GM19023 (cell line): Measurements from ENCODE around the gene CMTM4.
A peak's percentile ranks its signal among the peaks of the same experiment; 100 is the strongest.
"Not testable (repeated sequence)": the region's sequence is repeated elsewhere in the genome, so short reads cannot be mapped to it uniquely, and the experiment has no call there.

Source experiments
- ATAC-seq: cut with Tn5 transposase; IDR thresholded peaks from one replicate; pipeline ENCODE4 v1.9.1; 2021; ENCODE audit warnings: mild to moderate bottlenecking, moderate library complexity; ENCODE audit not compliant: unreplicated experiment

CMTM4 gene

DNA sequence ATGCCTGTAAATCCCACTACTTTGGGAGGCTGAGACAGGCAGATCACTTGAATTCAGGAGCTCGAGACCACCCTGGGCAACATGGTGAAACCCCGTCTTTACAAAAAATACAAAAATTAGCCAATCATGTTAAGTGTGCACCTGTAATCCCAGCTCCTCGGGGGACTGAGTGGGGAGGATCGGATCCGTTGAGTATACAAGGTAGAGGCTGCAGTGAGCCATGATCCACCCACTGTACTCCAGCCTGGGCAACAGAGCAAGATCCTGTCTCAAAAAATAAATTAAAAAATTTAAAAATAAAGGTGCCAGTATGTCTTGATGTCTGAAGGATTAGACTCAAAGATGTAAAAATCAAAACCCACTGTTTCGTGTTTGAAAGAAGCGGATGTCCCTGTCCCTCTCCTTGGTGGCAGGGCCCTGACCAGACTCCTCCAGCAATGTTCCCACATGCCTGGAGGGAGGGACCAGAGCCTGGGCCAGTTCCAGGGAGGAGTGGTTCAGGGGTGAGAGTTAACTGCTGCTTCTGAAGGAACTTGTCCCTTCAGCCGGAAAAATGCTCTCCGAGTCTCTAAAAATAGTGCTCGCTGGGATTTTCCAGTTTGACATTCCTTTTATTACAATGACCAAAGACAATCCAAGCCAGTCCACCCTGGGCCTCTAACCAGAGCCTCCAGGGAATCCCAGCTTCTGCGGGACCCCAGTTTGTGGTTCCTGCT is 9.4 kb upstream of the CMTM4 start:
- ATAC-seq: no peak

DNA sequence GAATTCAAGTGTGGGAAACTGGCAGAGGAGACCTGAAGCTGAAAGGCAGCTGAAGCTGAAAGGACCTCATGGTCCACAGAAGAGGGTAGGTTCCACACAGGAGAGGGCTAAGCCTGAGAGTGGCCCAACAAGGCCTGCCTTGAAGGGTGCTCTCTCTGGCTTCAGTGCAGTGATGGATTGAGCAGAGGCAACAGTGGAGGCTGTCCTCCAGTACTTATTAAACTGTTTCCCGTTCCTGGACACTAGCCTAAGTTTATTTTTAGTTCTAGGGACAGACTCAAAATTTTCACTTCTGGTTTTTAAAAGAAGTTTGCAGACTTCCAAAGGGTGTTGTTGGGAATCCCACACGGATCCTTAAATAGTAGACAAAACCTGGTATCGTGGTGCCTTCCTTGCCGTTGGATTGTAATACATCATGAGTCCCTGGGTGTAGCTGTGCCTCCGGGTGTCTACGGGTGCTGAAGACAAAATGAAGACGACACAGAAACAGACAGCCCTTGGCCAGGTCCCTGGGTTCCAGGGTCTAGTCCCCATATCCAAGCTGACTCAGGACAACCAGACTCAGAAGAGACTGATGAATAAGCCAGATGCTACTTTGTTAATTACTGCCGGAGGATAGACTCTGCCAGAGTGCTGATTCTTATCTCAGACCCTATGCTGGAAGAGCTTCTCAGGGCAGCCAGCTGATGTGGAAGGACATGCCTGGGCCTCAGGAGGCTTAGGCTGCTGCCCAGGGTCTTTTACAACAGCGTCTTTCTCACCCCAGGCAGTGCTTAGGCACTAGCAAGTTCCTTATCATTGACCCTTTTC is 7.1 kb upstream of the CMTM4 start:
- ATAC-seq: no peak

DNA sequence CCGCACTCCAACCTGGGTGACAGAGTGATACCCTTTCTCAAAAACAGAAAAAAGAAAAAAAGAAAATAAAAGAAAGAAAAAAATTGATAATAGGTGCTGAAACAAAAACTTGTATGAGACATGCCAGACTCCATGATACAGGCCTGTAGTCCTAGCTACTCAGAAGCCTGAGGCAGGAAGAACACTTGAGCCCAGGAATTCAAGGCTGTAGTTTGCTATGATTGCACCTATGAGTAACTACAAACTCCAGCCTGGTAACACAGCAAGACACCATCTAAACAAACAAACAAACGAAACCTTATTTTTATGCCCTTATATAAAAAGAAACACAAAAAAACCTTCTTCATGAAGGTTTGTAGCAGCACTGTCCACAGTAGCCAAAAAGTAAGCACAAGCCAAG is 5.0 kb upstream of the CMTM4 start:
- ATAC-seq: no peak

DNA sequence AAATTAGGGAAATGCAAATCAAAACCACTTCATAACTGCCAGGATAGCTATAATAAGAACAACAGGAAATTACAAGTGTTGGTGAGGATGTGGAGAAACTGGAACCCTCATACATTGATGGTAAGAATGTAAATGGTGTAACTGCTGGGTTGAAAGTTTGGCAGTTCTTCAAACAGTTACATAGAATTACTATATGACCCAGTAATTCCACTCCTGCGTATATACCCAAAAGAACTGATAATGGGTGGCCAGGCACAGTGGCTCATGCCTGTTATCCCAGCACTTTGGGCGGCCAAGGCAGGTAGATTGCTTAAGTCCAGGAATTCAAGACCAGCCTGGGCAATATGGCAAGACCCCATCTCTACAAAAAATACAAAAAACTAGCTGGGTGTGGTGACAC is 4.5 kb upstream of the CMTM4 start:
- no peak for ATAC-seq

DNA sequence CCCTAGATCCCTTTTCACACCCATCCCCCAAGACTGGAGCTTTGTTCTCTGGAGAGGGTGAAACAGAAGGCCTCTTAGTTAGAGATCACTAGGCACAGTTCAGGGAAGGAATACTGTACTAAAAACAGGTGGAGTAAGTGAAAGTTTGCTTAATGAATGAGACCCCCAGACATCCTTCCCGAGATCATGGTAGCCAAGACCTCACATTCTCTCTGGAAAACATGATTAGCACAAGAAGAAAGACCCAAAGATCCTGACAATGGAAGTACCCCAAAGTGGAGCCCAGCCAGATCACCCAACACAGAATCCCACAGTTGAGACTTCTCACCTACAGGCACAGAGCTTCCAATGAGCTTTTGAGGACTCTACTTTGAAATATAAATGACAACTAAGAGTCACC is 3.4 kb upstream of the CMTM4 start:
- ATAC-seq: no peak

DNA sequence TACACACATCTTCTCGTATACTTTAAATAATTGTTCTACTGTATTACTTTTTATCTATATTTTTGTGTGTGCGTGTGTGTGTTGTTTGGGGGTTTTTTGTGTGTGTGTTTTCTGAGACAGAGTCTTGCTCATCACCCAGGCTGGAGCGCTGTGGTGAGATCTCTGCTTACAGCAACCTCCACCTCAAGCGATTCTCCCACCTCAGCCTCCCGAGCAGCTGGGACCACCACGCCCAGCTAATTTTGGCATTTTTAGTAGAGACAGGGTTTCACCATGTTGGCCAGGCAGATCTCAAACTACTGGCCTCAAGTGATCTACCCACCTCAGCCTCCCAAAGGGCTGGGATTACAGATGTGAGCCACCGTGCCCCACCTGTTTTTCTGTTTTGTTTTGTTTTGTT is 1.5 kb upstream of the CMTM4 start:
- no peak for ATAC-seq

DNA sequence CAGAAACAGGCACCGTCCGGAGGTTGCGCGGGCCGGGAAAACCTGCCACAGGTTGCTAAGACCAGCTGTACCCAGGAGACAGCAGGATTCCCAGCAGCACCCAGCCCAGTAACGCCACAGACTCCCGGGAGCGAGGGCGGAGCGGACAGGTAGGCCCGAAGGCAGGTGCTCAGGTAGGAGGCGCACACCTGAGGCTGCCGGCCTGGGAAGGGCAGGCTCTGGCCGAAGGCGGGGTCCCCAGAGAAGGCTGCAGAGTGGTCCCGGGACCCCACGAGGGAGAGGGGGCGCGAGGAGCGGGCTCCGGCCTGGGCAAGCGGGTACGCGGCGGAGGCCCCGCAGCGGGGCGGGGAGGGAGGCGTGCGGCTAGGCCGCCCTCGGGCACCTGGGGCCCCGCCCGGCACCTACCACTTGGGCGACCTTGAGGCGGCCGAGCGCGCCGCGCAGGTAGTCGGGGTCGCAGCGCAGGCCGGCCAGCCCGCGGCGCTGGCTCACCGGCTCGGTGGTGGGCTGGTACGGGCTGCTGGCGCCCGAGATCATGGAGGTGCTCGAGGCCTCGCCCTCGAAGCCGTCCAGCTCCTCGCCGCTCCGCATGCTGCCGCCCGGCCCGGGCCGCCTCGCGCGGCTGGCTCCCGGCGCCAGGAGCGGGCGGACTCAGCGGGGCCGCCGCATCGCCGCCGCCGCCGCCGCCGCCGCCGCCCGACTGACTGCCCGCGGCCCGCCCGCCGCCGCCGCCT is 441 bp downstream of the CMTM4 start:
- peak; percentile 45 for ATAC-seq

DNA sequence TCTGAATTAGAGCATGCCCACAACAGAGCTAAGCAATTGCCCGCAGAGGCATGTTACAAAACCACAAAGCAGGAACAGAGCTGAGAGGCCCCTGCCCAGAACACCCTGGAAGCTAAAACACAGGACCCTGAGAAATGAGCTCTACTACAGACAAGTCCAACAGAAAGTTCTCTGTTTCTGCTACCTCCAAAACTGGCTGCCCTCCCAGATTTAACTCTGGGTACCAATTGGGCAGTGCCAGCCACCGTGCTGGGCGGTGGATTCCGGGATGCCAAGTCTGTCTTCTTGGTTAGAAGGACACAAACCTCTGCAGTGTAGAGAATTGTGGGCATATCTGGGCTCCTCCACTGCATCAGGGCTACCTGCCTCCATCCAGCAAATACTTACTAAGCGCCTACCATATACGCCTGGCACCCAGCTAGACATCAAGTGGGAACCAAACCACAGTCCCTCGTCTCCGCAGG is 1.0 kb downstream of the CMTM4 start:
- no peak for ATAC-seq

DNA sequence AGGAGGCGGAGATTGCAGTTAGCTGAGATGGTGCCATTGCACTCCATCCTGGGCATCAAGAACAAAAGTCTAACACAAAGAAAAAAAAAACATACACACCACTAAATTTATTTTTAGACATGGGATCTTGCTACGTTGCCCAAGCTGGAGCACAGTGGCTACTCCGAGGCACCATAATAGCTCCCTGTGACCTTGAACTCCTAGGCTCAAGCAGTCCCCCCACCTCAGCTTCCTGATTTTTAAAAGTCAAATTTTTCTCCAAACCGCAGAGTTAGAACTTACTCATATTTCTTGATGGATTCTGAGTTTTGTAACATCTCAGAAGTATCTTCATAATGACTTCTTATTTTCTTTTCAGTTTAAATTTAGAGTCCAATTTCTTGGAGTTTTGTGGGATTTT is 3.4 kb downstream of the CMTM4 start:
- ATAC-seq: no peak

DNA sequence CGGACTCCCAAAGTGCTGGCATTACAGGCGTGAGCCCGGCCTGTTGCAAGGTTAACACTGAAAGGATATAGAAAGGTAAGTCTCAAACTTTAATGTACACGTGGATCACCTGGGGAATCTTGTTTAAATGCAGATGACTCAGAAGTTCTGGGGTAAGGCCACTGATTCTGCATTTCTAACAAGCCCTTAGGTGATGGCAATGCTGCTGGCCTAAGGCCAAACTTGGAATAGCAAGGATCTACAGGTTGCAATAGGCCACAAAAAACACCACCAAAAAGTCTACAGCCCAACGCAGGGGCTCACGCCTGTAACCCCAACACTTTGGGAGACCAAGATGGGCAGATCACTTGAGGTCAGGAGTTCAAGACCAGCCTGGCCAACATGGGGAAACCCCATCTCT is 4.2 kb downstream of the CMTM4 start:
- ATAC-seq: no peak

DNA sequence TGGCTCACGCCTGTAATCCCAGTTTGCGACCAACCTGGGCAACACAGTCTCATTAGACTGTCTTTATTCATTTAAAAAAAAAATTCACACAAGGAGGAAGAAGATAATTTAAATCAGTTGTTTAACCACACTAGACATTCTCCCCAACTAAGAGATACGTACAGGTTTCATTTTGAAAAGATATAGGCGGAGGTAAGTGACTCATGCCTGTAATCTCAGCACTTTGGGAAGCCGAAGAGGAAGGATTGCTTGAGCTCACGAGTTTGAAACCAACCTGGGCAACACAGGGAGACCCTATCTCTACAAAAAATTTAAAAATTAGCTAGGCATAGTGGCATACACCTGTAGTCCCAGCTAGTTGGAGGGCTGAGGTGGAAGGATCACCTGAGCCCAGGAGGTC is 5.3 kb downstream of the CMTM4 start:
- no peak for ATAC-seq

DNA sequence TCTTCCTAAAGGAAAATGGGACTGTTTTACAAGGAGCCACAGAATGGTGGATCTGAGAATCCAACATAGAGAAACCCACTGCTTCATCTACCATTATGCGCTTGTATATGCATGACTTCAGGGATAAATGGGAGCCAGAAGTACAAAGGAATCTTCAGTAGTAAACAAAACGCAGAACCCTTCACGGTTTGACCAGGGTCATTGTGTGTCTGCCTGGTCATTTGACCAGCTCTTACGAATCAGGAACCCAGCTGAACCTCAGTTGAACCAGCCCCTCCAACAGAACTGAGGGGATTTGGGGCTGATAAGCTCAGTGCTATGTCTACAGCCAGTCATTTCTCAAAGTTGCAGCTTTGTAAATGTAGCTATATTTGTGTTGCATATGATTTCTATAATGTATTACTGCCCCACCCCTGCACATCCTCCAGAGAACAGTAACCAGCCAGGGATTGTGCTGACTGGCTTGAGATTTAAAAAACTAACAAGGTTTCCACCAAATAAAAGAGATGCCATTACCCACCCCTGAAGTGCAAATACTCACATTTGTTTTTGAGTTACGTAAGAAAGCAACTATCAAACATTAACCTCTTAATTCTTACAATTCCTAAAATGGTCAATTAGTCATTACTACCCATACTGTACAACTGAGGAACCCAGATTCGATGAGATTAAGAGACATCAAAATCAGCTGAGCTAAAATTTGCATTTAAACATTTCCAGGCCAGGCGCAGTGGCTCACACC is 6.3 kb downstream of the CMTM4 start:
- no peak for ATAC-seq

DNA sequence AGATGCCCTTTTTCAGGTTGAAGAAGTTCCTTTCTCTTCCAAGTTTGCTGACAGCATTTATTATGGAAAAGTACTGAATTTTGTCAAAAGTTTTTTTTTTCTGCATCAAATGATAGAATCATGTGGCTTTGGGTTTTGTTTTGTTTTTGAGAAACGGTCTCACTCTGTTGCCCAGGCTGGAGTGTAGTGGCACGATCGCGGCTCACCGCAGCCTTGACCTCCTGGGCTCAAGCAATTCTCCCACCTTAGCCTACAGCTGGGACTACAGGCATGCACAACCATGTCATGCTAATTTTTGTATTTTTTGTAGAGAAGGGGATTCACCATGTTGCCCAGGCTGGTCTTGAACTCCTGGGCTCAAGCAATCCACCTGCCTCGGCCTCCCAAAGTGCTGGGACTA is 7.3 kb downstream of the CMTM4 start:
- ATAC-seq: no peak

DNA sequence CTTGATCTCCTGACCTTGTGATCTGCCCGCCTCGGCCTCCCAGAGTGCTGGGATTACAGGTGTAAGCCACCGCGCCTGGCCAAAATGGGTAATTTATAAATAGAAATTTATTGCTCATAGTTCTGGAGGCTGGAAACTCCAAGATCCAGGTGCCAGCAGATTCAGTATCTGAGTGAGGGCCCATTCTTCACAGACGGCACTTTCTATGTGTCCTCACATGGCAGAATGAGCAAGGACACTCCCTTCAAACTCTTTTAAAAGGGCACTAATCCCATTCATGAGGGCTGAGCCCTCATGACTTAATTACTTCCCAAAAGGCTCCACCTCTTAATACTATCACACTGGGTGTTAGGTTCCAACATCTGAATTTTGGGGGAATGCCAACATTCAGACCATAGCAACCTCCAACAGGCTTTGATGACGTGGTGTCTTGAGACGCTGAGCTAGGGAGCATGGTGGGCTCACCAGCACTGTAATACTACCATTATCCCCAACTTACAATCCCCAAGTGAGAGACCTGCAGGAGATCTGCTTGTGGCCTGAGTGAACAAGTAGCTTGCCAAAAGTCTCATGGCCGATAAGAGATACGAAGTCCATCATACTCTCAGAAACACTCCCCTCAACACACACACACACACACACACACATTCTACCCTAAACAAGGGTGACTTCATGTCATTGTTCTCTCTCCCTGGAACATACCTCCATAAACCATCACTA is 8.5 kb downstream of the CMTM4 start:
- no peak for ATAC-seq

DNA sequence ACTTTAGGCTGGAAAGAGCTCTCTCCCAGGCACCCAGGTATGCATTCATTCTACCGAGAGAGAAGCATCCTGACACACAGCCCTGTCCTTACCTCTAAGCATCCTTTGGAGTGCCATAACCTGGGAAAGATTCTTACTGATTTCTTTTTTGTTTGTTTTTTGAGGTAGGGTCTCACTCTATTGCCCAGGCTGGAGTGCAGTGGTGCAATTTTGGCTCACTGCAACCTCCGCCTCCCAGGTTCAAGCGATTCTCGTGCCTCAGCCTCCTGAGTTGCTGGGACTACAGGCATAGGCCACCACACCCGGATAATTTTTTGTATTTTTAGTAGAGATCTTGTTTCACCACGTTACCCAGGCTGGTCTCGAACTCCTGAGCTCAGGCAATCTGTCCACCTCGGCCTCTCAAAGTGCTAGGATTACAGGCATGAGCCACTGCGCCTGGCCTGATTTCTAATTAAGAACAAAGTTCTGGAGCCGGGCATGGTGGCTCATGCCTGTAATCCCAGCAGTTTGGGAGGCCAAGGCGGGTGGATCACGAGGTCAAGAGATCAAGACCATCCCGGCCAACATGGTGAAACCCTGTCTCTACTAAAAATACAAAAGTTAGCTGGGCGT is 10.9 kb downstream of the CMTM4 start:
- not testable (repeated sequence) for ATAC-seq

DNA sequence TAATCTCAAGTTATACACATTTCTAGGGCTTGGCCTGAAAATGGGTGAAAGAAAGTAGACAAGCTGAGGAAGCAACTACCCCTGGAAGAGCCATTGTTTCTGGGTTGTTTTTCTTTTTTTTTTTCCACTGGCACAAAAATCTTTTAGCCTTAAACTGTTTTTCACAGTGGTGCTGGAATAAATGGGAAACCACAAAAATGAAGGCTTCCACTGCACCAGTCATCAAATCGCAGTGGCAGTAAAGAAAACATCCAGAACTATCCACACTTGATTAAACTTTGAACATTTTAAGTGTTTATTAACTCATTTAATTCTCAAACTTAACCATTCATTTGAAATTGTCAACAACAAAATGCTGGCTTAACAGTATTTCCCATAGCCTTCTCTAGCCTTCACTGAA is 14.3 kb downstream of the CMTM4 start:
- ATAC-seq: no peak

DNA sequence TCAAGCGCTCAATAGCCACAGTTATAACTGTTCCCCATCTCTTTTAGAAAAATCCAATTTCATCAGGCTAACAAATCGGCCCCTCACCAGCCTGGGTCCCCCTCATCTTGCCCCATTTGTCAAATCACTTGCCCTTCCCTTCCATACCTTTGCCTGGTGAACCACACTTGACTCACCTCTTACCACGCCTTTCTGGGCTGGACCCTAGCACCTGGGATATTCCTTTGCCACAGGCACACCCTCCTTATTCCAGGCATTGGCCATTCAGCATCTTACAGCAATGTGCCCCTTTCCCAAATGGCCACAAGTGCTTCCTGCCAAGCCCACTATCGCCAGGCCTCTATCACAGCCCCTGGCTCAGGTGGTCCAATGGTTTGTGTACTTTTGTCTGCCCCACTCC is 14.9 kb downstream of the CMTM4 start:
- no peak for ATAC-seq

DNA sequence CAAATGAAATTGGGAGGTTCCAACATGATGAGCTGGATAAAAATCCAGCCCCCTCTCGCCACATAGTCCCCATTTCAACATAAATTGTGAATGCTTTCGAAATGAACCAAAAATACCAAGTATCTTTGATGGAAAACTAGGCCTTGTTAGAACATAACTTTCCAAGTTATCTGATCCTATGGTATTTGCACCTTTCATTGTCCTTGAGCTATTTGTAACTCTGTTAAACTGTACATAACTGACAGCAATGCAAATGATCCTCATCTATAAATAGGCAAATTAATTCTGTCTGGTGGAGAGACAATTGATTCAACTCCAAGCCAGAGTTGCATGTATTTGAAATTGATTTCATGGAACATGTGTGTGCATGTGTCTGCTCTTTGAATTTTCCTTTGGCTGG is 18.2 kb downstream of the CMTM4 start:
- no peak for ATAC-seq

DNA sequence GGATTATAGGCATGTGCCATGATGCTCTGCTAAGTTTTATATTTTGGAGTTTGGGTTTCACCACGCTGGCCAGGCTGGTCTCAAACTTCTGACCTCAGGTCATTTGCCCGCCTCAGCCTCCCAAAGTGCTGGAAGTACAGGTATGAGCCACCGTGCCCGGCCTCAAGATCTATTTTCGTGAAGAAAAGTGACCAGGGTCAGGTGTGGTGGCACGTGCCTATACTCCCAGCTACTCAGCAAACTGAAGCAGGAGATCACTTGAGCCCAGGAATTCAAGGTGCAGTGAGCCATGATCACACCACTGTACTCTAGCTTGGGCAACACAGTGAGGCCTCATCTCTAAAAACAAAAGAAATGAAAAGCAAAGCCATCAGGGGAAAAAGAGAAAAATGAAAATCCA is 18.7 kb downstream of the CMTM4 start:
- ATAC-seq: no peak

DNA sequence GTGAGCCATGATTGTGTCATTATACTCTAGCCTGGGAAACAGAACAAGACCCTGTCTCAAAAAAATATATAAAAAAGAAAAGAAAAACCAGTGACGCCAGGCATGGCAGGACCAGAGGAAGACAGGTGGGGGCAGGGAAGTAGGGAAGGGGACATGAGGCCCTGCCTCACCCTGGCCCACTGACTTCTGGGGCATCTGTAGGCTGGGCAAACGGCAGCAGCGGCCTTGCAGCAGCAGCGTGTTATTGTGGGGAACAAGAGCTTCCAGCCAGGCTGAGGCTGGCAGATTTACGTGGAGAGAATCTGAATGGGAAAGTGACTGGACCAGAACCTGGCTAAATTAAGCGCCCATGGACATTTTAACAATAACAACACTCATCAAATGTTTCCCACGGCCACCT is 19.4 kb downstream of the CMTM4 start:
- ATAC-seq: no peak
